GM19099 (cell line): ENCODE results near the gene RAB40C.

Source experiments
- POLR2A ChIP-seq: IDR thresholded peaks from 3 replicates; pipeline ENCODE4 v1.6.1; 2011; ENCODE audit warnings: low read depth; ENCODE audit not compliant: insufficient read length; ENCODE audit errors: extremely low read depth

RAB40C gene

GRCh38 chr16:609984-610383 lies 20.1 kb downstream of the RAB40C start:
- TF ChIP-seq POLR2A = no peak

DNA sequence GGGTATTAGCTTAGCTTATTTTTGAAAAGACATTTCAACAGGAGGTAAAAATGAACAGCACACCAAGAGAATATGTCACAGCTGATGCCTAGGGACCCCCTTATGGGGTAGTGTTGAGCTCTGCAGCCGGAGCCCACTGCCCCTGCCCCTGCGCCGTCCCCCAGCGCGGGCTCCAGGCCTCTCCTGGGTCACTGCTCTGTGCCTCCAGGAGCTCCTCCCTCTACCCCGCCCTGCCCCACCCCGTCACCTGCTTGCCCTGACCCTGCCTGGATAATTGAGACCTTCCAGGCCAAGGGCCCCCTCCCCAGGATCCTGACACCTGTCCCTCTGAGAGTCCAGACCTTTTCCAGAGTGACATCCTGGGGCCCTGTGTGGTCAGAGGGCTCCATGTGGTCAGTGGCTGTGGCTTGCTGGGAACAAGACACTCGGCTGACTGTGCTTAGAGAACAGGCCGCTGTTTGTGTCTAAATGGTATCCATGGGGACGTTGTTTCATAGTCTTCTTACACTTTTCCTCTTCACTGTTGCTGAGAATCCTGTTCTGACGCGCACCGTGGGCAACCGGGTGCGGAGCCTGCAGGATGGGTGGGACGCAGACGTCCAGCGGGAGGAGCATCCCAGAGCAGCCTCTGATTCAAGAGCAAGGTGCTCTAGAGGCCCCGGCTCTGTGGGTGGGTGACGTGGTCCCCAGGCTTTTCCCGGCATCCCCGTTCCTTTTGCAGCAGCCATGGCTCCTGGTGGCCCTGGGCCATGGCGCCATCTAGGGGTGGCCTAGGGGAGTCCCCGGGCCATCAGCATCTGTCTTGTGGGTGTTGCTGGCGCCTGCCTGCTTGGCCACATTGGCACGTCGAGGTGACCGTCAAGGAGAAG lies 20.9 kb downstream of the RAB40C start:
- no peak for TF ChIP-seq POLR2A

DNA sequence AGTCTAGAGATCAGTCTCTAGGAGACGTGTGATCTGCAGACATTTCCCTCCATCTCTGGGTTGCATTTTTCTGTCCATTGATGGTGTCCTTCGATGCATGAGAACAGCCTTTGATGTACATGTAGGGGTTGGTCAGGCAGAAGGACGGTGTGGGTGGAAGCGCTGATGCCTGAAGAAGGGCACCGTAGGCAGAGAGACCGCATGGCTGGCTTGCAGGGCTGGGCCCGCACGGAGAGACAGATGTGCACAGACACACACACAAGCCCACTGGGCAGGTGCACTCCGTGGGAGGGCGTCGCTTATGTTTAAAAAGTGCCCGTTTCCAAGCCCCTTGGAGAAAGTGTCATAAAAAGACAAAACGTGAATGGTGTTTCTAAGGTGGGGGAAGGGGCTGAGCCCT lies 25.3 kb downstream of the RAB40C start:
- no peak for TF ChIP-seq POLR2A

- no peak for TF ChIP-seq POLR2A
Observed at GRCh38 chr16:616733-617586, 27.1 kb downstream of the RAB40C start.

DNA sequence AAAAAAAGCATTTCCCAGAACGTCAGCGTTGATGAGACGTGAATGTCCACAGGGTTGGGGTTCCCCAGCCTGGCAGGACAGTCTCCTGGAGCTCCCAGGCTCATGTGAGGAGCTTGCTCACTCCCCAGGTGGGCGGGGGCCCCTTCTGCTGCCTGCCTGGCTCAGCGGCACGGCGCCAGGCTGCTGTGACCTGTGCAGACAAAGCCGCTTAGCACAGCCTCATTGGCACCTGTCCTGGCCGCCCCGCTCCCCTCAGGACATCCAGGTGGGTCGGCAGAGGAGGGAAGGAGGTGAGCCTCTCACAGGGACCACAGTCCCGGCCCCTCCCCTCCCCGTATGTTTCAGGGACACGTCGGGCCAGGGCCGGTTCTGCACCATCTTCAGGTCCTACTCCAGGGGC lies 28.0 kb downstream of the RAB40C start:
- TF ChIP-seq POLR2A = no peak

- no peak for TF ChIP-seq POLR2A
Observed at GRCh38 chr16:619476-620100, 29.7 kb downstream of the RAB40C start.

- no peak for TF ChIP-seq POLR2A
Observed at GRCh38 chr16:620700-621525, 31.0 kb downstream of the RAB40C start.

- no peak for TF ChIP-seq POLR2A
Observed at GRCh38 chr16:621526-622105, 31.8 kb downstream of the RAB40C start.

DNA sequence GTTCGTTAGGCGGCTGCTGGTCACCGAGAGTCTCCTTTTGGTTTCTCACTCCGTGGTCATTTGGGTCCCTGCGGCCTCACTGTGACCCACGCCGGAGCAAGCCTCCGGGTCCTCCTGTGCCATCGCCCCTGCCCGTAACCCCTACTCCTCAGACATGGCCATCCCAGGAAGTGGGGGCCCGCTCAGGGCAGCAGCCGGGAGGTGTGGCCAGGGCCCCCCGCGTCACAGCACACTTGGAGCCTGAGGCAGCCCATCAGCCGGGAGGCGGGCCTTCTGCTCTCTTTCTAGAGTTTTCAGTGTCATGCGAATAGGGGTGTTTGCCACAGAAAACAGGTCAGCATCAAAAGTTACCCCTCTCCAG lies 33.0 kb downstream of the RAB40C start:
- no peak for TF ChIP-seq POLR2A

- no peak for TF ChIP-seq POLR2A
Observed at GRCh38 chr16:624526-625070, 34.7 kb downstream of the RAB40C start.

- no peak for TF ChIP-seq POLR2A
Observed at GRCh38 chr16:625117-625976, 35.5 kb downstream of the RAB40C start.

GRCh38 chr16:625977-626765 lies 36.3 kb downstream of the RAB40C start:
- no peak for TF ChIP-seq POLR2A
